ENCODE results near the gene UTP25.
"Not testable (repeated sequence)": the region's sequence is repeated elsewhere in the genome, so short reads cannot be mapped to it uniquely, and the experiment has no call there.

The UTP25 gene

DNA sequence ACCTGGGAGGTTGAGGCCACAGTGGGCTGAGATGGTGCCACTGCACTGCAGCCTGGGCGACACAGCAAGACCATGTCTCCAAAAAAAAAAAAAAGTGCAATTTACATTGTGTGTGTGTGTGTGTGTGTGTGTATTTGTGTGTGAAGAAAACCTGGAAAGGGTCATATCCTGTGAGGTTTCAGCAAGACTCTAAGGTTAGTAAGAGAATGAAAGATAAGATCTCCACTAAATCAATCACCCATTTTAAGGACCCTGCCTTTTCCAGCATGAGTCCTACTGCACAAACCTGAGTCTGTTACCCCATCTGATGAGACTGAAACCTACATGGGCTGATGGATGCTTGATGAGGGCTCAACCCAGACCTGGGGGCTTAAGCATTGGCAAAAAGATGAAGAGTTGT, 38.5 kb upstream of the UTP25 start:
- H3K9ac ChIP-seq (ENCODE audit: low read length): no peak overlapping the region
- H4K8ac ChIP-seq (ENCODE audit: low read length): no peak overlapping the region
- no peak overlapping the region for H2AFZ ChIP-seq (ENCODE audit: low read depth, low read length)
- H3K4me2 ChIP-seq (ENCODE audit: low read length, poor library complexity, severe bottlenecking): no peak overlapping the region
- no peak overlapping the region for H3K18ac ChIP-seq (ENCODE audit: low read depth in 1 of 2, low read length in 2 of 2)
- peaks cover under 1% of the 10 kb centered on the region for H3K79me1 ChIP-seq (replicated peaks; ENCODE audit: low read length, poor library complexity, severe bottlenecking)
- WGBS: 63% methylated on average over 1 of the region's 1 CpG
- H3K4me3 ChIP-seq (ENCODE audit: insufficient read depth in 1 of 2, low read depth in 1 of 2, low read length in 2 of 2): no peak overlapping the region
- peaks cover 0 to 5% of the 10 kb centered on the region in 2 experiments for H3K36me3 ChIP-seq (ENCODE audit: control insufficient read depth in 1 of 2, insufficient read depth in 2 of 2, low read depth in 1 of 2, low read length in 2 of 2)
- DNase-seq: no peak
- H3K9me3 ChIP-seq (ENCODE audit: control insufficient read depth, low read length): no peaks in the 10 kb centered on the region
- no peak overlapping the region for H3K14ac ChIP-seq (ENCODE audit: low read length in 2 of 2)
- peaks cover 4% of the 10 kb centered on the region for H3K4me1 ChIP-seq (ENCODE audit: control insufficient read depth, insufficient read depth, low read depth, low read length)
- no peak overlapping the region for H3K4ac ChIP-seq (ENCODE audit: low read depth in 1 of 2, low read length in 2 of 2)
- no peak overlapping the region for H4K91ac ChIP-seq (ENCODE audit: low read length)
- no peak overlapping the region for H2BK5ac ChIP-seq (ENCODE audit: low read depth, low read length, poor library complexity, severe bottlenecking)
- H2BK15ac ChIP-seq (ENCODE audit: low read depth, poor library complexity, severe bottlenecking): no peak overlapping the region
- H3K23ac ChIP-seq (ENCODE audit: low read length in 2 of 2): no peak overlapping the region
- no peak overlapping the region for H3K27ac ChIP-seq (ENCODE audit: low read length, poor library complexity, severe bottlenecking)
- no peak overlapping the region for H2BK120ac ChIP-seq (ENCODE audit: low read depth, low read length)
- H2AK5ac ChIP-seq (ENCODE audit: low read length, severe bottlenecking): no peak overlapping the region
- H3K27me3 ChIP-seq (ENCODE audit: control insufficient read depth in 1 of 2, insufficient read depth in 1 of 2, low read length in 2 of 2): peaks cover 0 to 68% of the 10 kb centered on the region in 2 experiments
- H2BK12ac ChIP-seq (ENCODE audit: low read length in 2 of 2): no peak overlapping the region

DNA sequence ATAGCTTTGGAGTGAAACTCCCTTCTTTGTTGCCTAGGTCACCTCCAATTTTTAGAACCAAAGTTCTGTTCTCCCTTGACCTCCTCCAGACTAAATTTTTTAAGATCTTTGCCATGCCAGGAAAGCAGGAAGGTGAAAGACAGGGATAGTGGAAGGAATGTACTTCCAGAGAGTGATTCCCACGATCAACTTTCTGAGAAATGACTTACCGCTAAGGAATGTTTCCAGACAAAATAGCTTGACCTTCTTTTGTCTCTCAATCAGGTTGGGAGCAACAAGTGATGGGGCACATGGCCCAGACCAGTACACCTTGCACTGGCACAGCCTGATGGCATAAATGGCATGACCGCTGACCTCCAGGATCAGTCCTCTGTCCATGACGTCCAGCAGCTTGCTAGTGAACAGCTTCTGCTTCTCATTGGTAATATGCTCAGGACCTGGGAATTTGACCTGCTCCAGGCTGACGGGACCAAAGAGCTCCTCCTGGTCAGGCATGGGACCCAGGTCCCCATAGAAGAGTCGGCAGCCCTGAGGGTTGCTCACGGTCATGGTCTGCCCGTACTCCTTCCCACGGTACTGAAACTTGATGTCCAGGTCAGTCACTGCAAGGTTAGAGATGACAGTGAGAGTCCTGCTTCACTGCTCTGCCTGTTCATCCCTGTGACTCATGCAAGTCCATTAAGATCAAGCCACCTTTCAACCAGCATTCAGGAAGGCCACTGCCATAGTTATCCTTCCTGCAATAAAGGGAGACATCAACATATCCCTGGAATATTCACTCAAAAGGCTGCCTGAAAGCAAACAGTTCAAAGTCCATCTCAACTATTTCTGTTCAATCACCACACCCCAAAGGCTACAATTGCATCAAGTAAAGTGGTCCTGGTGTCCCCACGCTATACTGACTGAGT, 37.2 kb upstream of the UTP25 start:
- Histone ChIP-seq H3K9ac (ENCODE audit: low read length) (no peak overlapping the region), H3K18ac (ENCODE audit: low read depth in 1 of 2, low read length in 2 of 2) (no peak overlapping the region), H3K4ac (ENCODE audit: low read depth in 1 of 2, low read length in 2 of 2) (no peak overlapping the region), H3K36me3 (ENCODE audit: control insufficient read depth in 1 of 2, insufficient read depth in 2 of 2, low read depth in 1 of 2, low read length in 2 of 2) (peaks cover 0 to 5% of the 10 kb centered on the region in 2 experiments), H2BK12ac (ENCODE audit: low read length in 2 of 2) (no peak overlapping the region), H2BK120ac (ENCODE audit: low read depth, low read length) (no peak overlapping the region), H4K8ac (ENCODE audit: low read length) (no peak overlapping the region), H2AFZ (ENCODE audit: low read depth, low read length) (no peak overlapping the region), H3K23ac (ENCODE audit: low read length in 2 of 2) (no peak overlapping the region), H3K14ac (ENCODE audit: low read length in 2 of 2) (no peak overlapping the region), H3K79me1 (replicated peaks; ENCODE audit: low read length, poor library complexity, severe bottlenecking) (no peaks in the 10 kb centered on the region), H2BK15ac (ENCODE audit: low read depth, poor library complexity, severe bottlenecking) (no peak overlapping the region), H3K9me3 (ENCODE audit: control insufficient read depth, low read length) (no peaks in the 10 kb centered on the region), H2BK5ac (ENCODE audit: low read depth, low read length, poor library complexity, severe bottlenecking) (no peak overlapping the region), H3K27me3 (ENCODE audit: control insufficient read depth in 1 of 2, insufficient read depth in 1 of 2, low read length in 2 of 2) (peaks cover 0 to 80% of the 10 kb centered on the region in 2 experiments), H3K4me1 (ENCODE audit: control insufficient read depth, insufficient read depth, low read depth, low read length) (peaks cover 4% of the 10 kb centered on the region), H3K4me3 (ENCODE audit: insufficient read depth in 1 of 2, low read depth in 1 of 2, low read length in 2 of 2) (no peak overlapping the region), H2AK5ac (ENCODE audit: low read length, severe bottlenecking) (no peak overlapping the region), H4K91ac (ENCODE audit: low read length) (no peak overlapping the region), H3K27ac (ENCODE audit: low read length, poor library complexity, severe bottlenecking) (no peak overlapping the region), H3K4me2 (ENCODE audit: low read length, poor library complexity, severe bottlenecking) (no peak overlapping the region)
- 87% methylated on average over 10 of the region's 10 CpGs for WGBS
- DNase-seq: no peak

DNA sequence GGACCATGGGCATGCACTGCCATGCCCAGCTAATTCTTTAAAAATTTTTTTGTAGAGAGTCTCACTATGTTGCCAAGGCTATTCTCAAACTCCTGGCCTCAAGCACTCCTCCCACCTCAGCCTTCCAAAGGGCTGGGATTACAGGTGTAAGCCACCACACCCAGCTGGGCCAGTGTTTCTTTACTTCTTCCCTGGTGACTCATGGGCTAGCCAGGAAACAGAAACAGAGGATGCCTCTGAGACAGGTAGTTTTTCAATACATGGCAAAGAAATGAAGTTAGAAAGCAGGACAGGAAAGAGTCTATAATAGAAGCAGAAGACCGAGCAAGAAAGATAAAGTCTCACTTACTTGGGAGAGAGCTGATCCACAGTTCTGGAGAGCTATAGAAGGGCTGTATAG, 35.9 kb upstream of the UTP25 start:
- Histone ChIP-seq H2AFZ (ENCODE audit: low read depth, low read length) (no peak overlapping the region), H3K4me1 (ENCODE audit: control insufficient read depth, insufficient read depth, low read depth, low read length) (peaks cover 4% of the 10 kb centered on the region), H2BK5ac (ENCODE audit: low read depth, low read length, poor library complexity, severe bottlenecking) (no peak overlapping the region), H3K27ac (ENCODE audit: low read length, poor library complexity, severe bottlenecking) (no peak overlapping the region), H2BK15ac (ENCODE audit: low read depth, poor library complexity, severe bottlenecking) (no peak overlapping the region), H3K27me3 (ENCODE audit: control insufficient read depth in 1 of 2, insufficient read depth in 1 of 2, low read length in 2 of 2) (peaks cover 0 to 77% of the 10 kb centered on the region in 2 experiments), H4K91ac (ENCODE audit: low read length) (no peak overlapping the region), H3K9me3 (ENCODE audit: control insufficient read depth, low read length) (no peaks in the 10 kb centered on the region), H3K79me1 (replicated peaks; ENCODE audit: low read length, poor library complexity, severe bottlenecking) (no peaks in the 10 kb centered on the region), H4K8ac (ENCODE audit: low read length) (no peak overlapping the region), H3K23ac (ENCODE audit: low read length in 2 of 2) (no peak overlapping the region), H3K14ac (ENCODE audit: low read length in 2 of 2) (no peak overlapping the region), H3K9ac (ENCODE audit: low read length) (no peak overlapping the region), H2BK120ac (ENCODE audit: low read depth, low read length) (no peak overlapping the region), H3K4ac (ENCODE audit: low read depth in 1 of 2, low read length in 2 of 2) (no peak overlapping the region), H2BK12ac (ENCODE audit: low read length in 2 of 2) (no peak overlapping the region), H2AK5ac (ENCODE audit: low read length, severe bottlenecking) (no peak overlapping the region), H3K18ac (ENCODE audit: low read depth in 1 of 2, low read length in 2 of 2) (no peak overlapping the region), H3K36me3 (ENCODE audit: control insufficient read depth in 1 of 2, insufficient read depth in 2 of 2, low read depth in 1 of 2, low read length in 2 of 2) (peaks cover 0 to 5% of the 10 kb centered on the region in 2 experiments), H3K4me2 (ENCODE audit: low read length, poor library complexity, severe bottlenecking) (no peak overlapping the region), H3K4me3 (ENCODE audit: insufficient read depth in 1 of 2, low read depth in 1 of 2, low read length in 2 of 2) (no peak overlapping the region)
- 96% methylated on average over 1 of the region's 1 CpG for WGBS
- no peak for DNase-seq

DNA sequence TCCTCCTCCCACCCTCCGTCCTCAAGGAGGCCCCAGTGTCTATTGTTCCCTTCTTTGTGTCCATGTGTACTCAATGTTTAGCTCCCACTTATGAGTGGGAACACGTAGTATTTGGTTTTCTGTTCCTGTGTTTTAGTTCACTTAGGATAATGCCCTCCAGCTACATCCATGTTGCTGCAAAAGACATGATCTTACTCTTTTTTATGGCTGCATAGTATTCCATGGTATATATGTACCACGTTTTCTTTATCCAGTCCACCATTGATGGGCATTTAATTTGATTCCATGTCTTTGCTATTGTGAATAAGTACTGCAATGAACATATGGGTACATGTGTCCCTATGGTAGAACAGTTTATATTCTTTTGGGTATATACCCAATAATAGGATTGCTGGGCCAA, 34.1 kb upstream of the UTP25 start:
- H3K79me1 ChIP-seq (replicated peaks; ENCODE audit: low read length, poor library complexity, severe bottlenecking); H3K23ac ChIP-seq (ENCODE audit: low read length in 2 of 2); H3K4me2 ChIP-seq (ENCODE audit: low read length, poor library complexity, severe bottlenecking); H3K9ac ChIP-seq (ENCODE audit: low read length); H4K8ac ChIP-seq (ENCODE audit: low read length); H3K9me3 ChIP-seq (ENCODE audit: control insufficient read depth, low read length); H3K27ac ChIP-seq (ENCODE audit: low read length, poor library complexity, severe bottlenecking); H2BK15ac ChIP-seq (ENCODE audit: low read depth, poor library complexity, severe bottlenecking); H3K4ac ChIP-seq (ENCODE audit: low read depth in 1 of 2, low read length in 2 of 2); H2BK5ac ChIP-seq (ENCODE audit: low read depth, low read length, poor library complexity, severe bottlenecking); H3K18ac ChIP-seq (ENCODE audit: low read depth in 1 of 2, low read length in 2 of 2); DNase-seq; H2BK12ac ChIP-seq (ENCODE audit: low read length in 2 of 2); H3K36me3 ChIP-seq (ENCODE audit: control insufficient read depth in 1 of 2, insufficient read depth in 2 of 2, low read depth in 1 of 2, low read length in 2 of 2); H3K4me1 ChIP-seq (ENCODE audit: control insufficient read depth, insufficient read depth, low read depth, low read length); H2AK5ac ChIP-seq (ENCODE audit: low read length, severe bottlenecking); H3K4me3 ChIP-seq (ENCODE audit: insufficient read depth in 1 of 2, low read depth in 1 of 2, low read length in 2 of 2); H4K91ac ChIP-seq (ENCODE audit: low read length); H2BK120ac ChIP-seq (ENCODE audit: low read depth, low read length); H2AFZ ChIP-seq (ENCODE audit: low read depth, low read length); H3K14ac ChIP-seq (ENCODE audit: low read length in 2 of 2): not testable (repeated sequence)
- peaks cover 0 to 60% of the 10 kb centered on the region in 2 experiments for H3K27me3 ChIP-seq (ENCODE audit: control insufficient read depth in 1 of 2, insufficient read depth in 1 of 2, low read length in 2 of 2)
- WGBS: 70% methylated on average over 2 of the region's 3 CpGs
